Large intestine (tissue), 3 donors: ENCODE data around the gene CNIH4. TPM values are rescaled to one million over a fixed set of nuclear protein-coding genes. Genes with fewer than 3 reads are reported as not detected.

ENCODE experiments used
- DNase-seq, 2 donors: peaks; one replicate each; pipeline versions ENCODE4 v3.0.0 to v3.0.0-alpha.2; 2013
- H3K27ac ChIP-seq: one replicate; pipeline ENCODE4 v1.5.1; 2013; ENCODE audit warnings: low read length
- H3K27me3 ChIP-seq: 2 replicates; pipeline ENCODE4 v1.6.1; 2013; ENCODE audit warnings: low read length; ENCODE audit not compliant: control insufficient read depth, insufficient read depth
- H3K36me3 ChIP-seq: 2 replicates; pipeline ENCODE4 v1.6.1; 2013; ENCODE audit warnings: low read length; ENCODE audit not compliant: control insufficient read depth, insufficient read depth
- H3K4me1 ChIP-seq: one replicate; pipeline ENCODE4 v1.6.1; 2013; ENCODE audit warnings: low read length; ENCODE audit not compliant: control insufficient read depth, insufficient read depth
- H3K4me3 ChIP-seq: one replicate; pipeline ENCODE4 v1.5.1; 2013; ENCODE audit warnings: low read length
- H3K9me3 ChIP-seq: one replicate; pipeline ENCODE4 v1.6.1; 2013; ENCODE audit warnings: mild to moderate bottlenecking, low read depth, low read length, moderate library complexity; ENCODE audit not compliant: control insufficient read depth
- WGBS: methylation state at CpG from one replicate; pipeline ENCODE4 v1.1.5; 2013; ENCODE audit warnings: low lambda C conversion rate; ENCODE audit not compliant: insufficient coverage; 5-methylcytosine and 5-hydroxymethylcytosine counted together
- polyA plus RNA-seq: library from polyadenylated mRNA; unstranded; fragments of 120-200 nt; gene quantifications from one replicate; pipeline ENCODE4 v1.2.1, GENCODE V29; 2013

Gene CNIH4
- polyA plus RNA-seq, 1 donor, result 50.0 TPM

DNA sequence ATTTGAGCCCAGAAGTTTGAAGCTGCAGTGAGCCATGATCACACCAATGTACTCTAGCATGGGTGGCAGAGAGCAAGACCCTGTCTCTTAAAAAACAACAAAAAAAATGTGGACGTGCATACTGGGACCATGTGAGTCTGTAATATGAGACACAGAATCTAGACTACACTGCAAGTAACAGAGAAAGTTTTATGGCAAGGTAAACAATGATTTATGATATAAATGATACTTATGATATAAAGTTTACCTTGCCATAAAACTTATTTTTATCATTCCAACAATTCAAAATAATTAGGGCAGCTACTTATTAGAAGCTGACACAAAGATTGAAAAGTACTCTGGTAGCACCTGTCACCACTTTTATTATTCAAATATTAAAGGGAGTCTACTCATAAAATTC is 43.2 kb downstream of the CNIH4 start:
- Histone ChIP-seq H3K9me3 (no peaks in the 10 kb centered on the region), H3K4me3 (no peak overlapping the region), H3K27ac (no peak overlapping the region), H3K27me3 (no peaks in the 10 kb centered on the region), H3K36me3 (peaks cover 66% of the 10 kb centered on the region), H3K4me1 (no peaks in the 10 kb centered on the region)
- 57% methylated on average over 1 of the region's 1 CpG for WGBS
- DNase-seq, result no peak

DNA sequence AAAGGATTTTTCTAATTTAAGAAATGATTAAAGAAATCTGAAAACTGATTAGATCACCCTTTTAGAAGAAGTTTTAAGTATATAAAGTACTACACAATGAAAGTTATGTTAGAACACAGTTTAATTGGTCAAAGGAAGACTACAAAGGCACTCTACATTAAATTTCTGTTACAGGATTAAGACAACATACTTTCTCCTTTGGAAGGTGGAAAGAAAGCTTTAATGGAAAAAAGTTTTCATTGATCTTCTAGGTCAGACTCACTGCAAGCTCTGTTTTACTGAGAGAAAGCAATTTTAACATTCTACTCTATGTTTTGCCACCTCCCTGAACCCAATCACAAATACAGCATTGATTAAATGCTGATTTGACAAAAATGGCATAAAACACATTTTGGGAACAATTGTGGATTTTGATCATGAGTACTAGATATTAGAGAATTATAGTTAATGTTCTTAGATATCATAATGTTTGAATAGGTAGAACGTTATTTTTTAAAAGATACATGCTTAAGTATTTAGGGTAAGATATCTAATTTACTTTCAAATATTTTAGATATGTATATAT is 45.9 kb downstream of the CNIH4 start:
- no peak for DNase-seq
- Histone ChIP-seq H3K4me1 (no peaks in the 10 kb centered on the region), H3K4me3 (no peak overlapping the region), H3K9me3 (no peaks in the 10 kb centered on the region), H3K27me3 (no peaks in the 10 kb centered on the region), H3K36me3 (peaks cover 66% of the 10 kb centered on the region), H3K27ac (no peak overlapping the region)
- 89% methylated on average over 1 of the region's 1 CpG for WGBS

DNA sequence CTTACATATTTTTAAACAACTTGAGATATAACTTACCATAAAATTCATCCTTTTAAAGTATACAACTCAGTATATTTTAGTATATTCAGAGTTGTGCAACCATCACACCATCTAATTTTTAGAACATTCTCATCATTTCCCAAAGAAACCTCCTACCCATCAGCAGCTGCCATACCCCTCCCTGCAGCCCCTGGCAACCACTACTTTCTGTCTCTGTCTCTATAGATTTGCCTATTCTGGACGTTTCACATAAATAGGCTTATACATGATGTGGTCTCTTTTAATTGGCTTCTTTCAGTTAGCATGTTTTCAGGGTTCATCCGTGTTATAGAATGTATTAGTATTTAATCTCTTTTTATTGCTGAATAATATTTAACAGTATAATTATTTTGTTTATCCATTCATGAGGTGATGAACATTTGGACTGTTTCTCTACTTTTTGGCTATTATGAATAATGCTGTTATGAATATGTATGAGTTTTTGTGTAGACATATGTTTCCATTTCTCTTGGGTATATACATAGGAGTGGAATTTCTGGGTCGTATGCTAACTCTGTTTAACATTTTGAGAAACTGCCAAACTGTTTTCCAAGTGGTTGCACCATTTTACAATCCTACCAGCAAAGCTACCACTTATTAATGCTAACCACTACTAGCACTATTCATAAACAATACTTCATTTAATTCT is 48.4 kb downstream of the CNIH4 start:
- Histone ChIP-seq H3K27ac (no peak overlapping the region), H3K27me3 (no peaks in the 10 kb centered on the region), H3K36me3 (peaks cover 68% of the 10 kb centered on the region)

DNA sequence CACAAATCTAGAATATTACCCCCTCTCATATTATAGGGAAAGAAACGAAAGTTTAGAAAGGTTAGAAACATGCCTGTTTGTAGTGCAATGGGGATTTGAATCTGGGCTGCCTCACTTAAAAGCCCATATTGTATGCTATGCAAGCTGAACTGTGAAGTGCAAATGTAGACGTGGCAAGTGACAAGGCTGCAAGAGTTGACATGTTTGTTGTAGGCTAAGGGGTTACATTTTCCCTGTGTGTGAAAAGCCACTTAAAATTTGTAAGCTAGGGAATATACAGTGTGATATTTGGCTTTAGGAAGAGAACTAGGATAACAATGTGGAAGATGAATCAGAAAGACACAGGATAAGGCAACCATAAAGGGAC is 48.9 kb downstream of the CNIH4 start:
- no peak overlapping the region for H3K27ac ChIP-seq
- WGBS, result no CpG with 5 or more reads among the region's 2 CpGs
- no peak overlapping the region for H3K4me3 ChIP-seq
- no peaks in the 10 kb centered on the region for H3K27me3 ChIP-seq
- no peak for DNase-seq
- no peaks in the 10 kb centered on the region for H3K9me3 ChIP-seq
- H3K4me1 ChIP-seq, result no peaks in the 10 kb centered on the region
- H3K36me3 ChIP-seq, result peaks cover 67% of the 10 kb centered on the region

More for the DNA sequence above, 48.4 kb downstream of the CNIH4 start:
- no peaks in the 10 kb centered on the region for H3K4me1 ChIP-seq
- no peak overlapping the region for H3K4me3 ChIP-seq
- H3K9me3 ChIP-seq, result no peaks in the 10 kb centered on the region
- 100% methylated on average over 1 of the region's 3 CpGs for WGBS
- no peak for DNase-seq

DNA sequence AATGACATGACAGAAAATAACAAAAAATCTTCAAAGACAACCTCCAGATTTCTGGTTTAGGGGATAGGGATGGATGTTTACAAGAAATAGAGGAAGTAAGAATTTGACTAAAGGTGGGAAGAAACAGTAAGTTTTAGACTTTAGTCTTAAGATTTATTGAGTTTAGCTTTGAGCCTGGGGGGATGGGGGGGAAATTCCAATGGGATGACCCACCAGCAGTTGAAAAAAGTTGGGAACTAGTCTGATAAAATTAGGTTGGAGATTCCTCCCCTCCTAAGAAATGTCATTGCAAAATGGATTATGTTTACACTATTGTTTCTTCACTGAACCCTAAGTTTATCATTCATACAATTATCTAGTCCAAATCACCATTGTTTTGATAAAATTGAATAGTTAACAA is 49.5 kb downstream of the CNIH4 start:
- DNase-seq, result no peak
- Histone ChIP-seq H3K9me3 (no peaks in the 10 kb centered on the region), H3K27me3 (no peaks in the 10 kb centered on the region), H3K4me3 (no peak overlapping the region), H3K36me3 (peaks cover 66% of the 10 kb centered on the region), H3K4me1 (no peaks in the 10 kb centered on the region), H3K27ac (no peak overlapping the region)

DNA sequence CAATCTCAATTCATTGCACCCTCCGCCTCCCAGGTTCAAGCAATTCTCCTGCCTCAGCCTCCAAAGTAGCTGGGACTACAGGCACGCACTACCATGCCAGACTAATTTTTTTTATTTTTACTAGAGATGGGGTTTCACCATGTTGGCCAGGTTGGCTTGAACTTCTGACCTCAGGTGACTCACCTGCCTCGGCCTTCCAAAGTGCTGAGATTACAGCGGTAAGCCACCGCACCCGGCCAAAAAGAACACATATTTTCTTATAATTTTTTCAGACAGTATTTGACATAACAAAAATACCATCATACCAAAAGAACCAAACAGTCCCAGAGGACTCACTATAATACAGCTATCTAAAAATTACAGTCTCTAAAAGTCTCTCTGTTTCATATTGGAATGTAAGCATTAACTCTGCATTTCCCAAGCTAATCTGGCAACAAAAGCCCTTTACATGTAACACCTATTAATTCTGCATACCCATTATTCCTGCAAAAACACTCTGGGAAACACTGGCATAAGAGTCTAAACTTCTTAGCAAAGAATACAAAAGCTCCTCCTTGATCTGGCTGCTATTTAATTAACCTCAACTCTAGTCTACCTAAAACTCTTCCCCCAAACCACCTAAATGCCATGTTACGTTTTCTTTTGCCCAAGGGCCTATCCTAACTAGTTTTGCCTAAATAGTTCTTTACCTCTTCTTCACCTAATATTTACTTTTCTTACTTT is 51.1 kb downstream of the CNIH4 start:
- WGBS, result 100% methylated on average over 1 of the region's 7 CpGs
- H3K27ac ChIP-seq, result no peak overlapping the region
- no peak for DNase-seq

DNA sequence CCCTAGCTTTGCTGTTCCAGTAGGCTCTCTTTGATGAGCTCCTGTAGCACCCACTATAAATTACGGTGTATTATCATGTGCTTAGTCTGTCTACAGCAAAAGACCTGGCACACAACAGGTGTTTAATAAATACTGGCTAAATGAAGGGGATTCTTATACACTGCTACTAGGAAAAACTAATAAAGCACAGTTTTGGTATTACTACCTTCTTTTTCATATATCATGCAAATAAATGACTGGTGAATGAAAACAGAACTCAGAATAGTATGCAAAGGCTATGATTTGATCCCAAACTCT is 51.6 kb downstream of the CNIH4 start:
- Histone ChIP-seq H3K36me3 (peaks cover 71% of the 10 kb centered on the region), H3K9me3 (no peaks in the 10 kb centered on the region), H3K4me1 (no peaks in the 10 kb centered on the region), H3K27ac (no peak overlapping the region), H3K27me3 (no peaks in the 10 kb centered on the region), H3K4me3 (no peak overlapping the region)
- WGBS, result 100% methylated on average over 1 of the region's 1 CpG
- DNase-seq, result no peak

More for the DNA sequence above, 51.1 kb downstream of the CNIH4 start:
- no peaks in the 10 kb centered on the region for H3K4me1 ChIP-seq
- H3K9me3 ChIP-seq, result no peaks in the 10 kb centered on the region
- no peaks in the 10 kb centered on the region for H3K27me3 ChIP-seq
- peaks cover 71% of the 10 kb centered on the region for H3K36me3 ChIP-seq
- H3K4me3 ChIP-seq, result no peak overlapping the region

DNA sequence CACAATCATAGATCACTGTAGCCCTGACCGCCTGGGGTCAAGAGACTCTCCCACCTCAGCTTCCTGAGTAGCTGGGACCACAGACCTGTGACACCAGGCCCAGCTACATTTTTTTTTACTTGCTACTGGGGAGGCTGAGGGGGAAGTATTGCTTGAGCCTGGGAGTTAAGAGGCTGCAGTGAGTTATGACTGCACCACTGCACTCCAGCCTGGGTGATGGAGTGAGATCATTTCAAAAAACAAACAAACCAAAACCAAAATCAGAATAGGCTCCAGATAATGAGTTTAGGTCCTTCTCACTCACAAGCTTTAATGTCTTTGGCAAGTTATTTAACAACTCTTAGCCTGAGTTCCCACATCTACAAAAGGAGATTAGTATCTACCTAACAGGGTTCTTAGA is 55.1 kb downstream of the CNIH4 start:
- peaks cover 54% of the 10 kb centered on the region for H3K36me3 ChIP-seq
- WGBS, result no CpG with 5 or more reads among the region's 1 CpG

DNA sequence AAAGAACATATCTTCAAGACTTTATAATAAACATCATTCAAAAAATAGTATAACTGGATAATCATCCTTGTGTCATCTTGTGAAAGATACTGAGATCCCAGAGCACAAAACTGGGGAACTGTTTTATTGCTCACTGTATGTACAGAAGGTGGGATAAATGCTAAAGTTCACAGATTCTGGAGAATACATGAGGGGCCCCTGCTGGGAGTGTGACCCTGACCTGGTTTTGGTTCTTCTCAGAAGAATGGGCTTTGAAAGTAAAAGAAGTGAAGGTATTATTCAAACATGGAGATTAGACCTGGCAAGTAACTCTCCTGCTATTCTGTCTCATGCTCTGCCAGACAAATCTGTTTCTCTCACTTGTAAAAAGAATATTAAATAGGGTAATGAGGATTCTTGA is 63.4 kb downstream of the CNIH4 start:
- H3K27me3 ChIP-seq, result no peaks in the 10 kb centered on the region
- no peak overlapping the region for H3K4me3 ChIP-seq
- DNase-seq, result peak; percentile 23 to 54
- peaks cover 70% of the 10 kb centered on the region for H3K36me3 ChIP-seq
- H3K4me1 ChIP-seq, result no peaks in the 10 kb centered on the region
- no peaks in the 10 kb centered on the region for H3K9me3 ChIP-seq
- H3K27ac ChIP-seq, result peak overlapping the region; percentile 3

More for the DNA sequence above, 55.1 kb downstream of the CNIH4 start:
- Histone ChIP-seq H3K9me3 (no peaks in the 10 kb centered on the region), H3K4me3 (no peak overlapping the region), H3K27me3 (no peaks in the 10 kb centered on the region), H3K27ac (no peak overlapping the region), H3K4me1 (no peaks in the 10 kb centered on the region)
- no peak for DNase-seq

DNA sequence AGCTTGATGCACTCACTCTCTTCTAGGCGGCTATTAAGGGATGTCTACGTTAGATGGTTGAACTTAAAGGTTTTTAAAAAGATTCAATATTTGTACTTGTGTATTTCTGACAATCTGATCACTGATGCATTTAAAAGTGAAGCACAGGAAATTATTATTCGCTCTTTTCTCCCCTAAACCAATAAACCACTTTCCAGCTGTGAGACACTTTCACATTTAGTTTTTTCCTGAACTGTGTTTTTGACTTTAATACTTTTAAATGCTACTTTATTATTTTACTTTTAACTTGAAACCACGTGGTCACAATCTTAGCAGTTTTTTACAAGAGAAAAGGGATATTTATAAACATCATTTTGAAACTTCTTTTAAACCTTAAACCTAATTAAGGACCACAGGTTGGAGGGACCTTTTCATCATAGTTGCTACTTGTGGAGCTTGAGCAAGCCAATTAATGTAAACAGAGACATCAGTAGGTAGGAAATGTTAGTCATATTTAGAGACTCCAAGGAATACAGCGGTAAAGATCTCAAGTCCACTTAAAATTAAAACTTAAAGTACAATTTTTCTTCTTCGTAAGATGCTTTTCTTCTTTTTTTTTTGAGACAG is 68.7 kb downstream of the CNIH4 start:
- peaks cover 53% of the 10 kb centered on the region for H3K36me3 ChIP-seq
- 100% methylated on average over 6 of the region's 6 CpGs for WGBS

More for the DNA sequence above, 68.7 kb downstream of the CNIH4 start:
- no peaks in the 10 kb centered on the region for H3K9me3 ChIP-seq
- H3K27me3 ChIP-seq, result no peaks in the 10 kb centered on the region
- no peak overlapping the region for H3K4me3 ChIP-seq
- H3K4me1 ChIP-seq, result no peaks in the 10 kb centered on the region
- DNase-seq, result no peak
- no peak overlapping the region for H3K27ac ChIP-seq
